Measurements from ENCODE around the gene MTFR1L.

The MTFR1L gene

GRCh38 chr1:25790472-25790871 lies 29.3 kb upstream of the MTFR1L start:
- DNase-seq (ENCODE audit: low spot score) (no peak), FAIRE-seq (no peak)

- FAIRE-seq (no peak), DNase-seq (ENCODE audit: low spot score) (no peak)
Measured at GRCh38 chr1:25792115-25792514, 27.6 kb upstream of the MTFR1L start.

DNA sequence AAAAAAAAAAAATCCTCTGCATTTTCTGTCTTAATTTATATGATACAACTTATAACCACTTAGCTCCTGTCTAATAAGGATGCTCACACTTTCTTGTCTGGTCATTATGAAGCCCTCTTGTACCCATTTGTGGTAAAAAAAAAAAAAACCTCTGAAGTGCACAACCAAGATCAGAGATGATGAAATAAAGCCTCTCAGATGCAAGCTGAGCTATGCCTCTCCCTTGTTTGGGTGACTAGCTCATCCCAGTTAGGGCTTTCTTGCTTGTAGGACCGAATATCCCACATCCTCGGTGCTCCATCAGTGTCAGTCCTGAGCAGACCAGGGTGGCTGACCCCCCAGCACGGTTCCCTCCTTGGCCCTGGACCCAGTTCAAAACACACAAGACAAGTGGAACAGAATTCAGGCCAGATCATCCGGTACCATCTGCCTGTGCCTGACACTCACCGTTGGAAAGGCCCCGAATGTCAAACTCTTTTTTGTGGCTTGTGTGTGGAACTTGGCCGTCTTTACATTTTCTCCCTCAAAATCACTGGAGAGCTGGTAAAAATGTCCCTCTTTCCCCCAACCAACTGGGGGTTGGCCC lies 26.1 kb upstream of the MTFR1L start:
- no peak for FAIRE-seq
- no peak for DNase-seq (ENCODE audit: low spot score)

GRCh38 chr1:25794325-25794724 lies 25.4 kb upstream of the MTFR1L start:
- FAIRE-seq (no peak), DNase-seq (ENCODE audit: low spot score) (no peak)

DNA sequence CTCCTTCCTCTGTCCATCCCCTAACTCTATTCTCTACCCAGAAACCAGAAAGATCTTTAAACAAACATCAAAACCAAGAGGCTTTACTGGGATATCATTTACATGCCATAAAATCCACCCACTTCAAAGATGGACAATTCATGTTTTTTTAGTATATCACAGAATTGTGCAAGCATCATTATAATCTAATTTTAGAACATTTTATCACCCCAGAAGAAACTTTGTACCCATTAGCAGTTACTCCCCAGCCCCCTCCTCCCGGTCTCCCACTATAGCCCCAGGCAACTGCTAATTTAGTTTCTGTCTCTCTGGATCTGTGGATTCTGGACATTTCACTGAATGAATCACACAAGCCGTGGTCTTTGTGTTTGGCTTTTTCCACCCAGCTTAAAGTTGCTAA lies 24.5 kb upstream of the MTFR1L start:
- DNase-seq (ENCODE audit: low spot score): no peak
- FAIRE-seq: no peak

- FAIRE-seq: no peak
- no peak for DNase-seq (ENCODE audit: low spot score)
Measured at GRCh38 chr1:25795946-25796810, 23.6 kb upstream of the MTFR1L start.

DNA sequence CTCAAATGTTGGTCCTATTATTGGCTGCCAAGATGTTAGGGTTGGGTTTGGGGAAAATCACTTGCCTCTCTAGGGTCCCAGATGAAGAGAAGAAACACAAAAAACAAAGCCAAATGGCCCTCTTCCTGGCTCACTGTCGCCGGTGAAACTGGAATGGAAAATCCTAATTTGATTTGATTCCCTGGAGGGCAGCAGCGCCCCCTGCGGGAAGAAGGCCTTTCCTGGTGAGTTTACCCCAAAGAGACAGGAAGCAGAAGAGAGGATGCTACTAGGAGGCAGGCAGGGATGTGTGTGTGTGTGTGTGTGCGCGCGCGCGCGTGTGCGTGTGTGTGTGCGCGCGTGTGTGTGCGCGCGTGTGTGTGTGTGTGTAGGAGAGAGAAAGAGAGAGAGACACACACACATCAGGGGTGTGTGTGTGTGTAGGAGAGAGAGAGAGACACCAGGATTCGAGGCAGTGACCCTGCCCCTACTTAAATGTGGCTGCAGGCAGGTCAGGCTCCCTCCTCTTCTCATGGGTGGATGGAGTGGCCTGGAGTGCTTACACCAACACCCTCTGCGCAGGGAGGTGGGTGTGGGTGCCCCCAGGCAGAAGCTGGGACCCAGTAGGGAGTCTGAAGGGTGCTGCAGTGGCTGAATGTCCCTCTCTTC lies 22.8 kb upstream of the MTFR1L start:
- FAIRE-seq (no peak), DNase-seq (ENCODE audit: low spot score) (peak; percentile 45)

DNA sequence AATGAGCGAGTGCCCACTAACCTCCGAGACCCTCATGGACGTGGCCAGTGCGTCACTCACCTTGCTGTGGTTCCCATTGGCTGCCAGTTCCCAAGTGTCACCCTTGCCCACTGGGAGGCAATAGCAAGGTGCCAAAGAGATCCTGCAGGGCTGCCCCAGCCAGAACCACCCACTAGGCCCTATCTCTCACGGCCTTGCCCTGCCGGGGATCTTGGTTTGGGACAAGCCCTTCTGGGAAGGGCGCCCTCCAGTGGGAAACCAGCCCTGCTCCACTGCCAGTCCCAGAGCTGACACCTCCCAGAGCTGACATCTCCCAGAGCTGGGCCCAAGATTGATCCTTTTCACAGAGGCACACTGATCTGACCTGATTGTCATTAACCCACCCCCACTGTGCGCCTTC lies 21.8 kb upstream of the MTFR1L start:
- DNase-seq (ENCODE audit: low spot score) (no peak), FAIRE-seq (no peak)

GRCh38 chr1:25798666-25799351 lies 20.9 kb upstream of the MTFR1L start:
- FAIRE-seq: no peak
- DNase-seq (ENCODE audit: low spot score): no peak

DNA sequence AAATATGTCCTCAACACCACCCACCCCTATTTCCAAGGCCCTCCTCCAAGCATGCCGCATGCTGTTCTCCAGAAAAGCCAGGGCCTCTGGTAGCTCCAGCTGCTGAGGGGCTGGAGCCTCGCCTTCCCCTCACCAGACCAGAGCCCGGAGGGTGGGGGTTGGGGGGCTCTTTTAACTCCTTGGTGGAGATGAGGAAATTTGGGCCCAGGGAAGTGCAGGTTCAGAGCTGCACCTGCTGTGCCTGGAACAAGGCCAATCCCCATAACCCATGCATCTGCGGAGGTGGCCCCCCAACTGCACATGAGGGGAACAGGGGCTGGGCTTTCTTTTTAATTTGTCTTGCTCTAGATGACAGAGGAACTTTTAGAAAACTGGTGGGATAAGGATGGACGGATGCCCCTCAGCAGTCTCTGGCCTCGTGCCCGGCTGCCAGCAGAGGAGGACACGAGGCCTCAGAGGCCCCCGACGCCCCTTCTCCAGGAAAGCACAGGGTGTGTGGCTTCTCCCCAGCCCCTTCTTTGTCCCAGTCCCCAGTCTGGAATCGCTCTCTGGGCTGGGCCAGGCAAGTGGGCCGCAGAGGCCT lies 20.3 kb upstream of the MTFR1L start:
- FAIRE-seq (no peak), DNase-seq (ENCODE audit: low spot score) (no peak)

GRCh38 chr1:25799935-25800702 lies 19.6 kb upstream of the MTFR1L start, which contains the start of gene SELENON:
Gene SELENON, plus strand, starts transcription at chr1:25800193. Its CDS starts 38 bp downstream, at chr1:25800231.
- FAIRE-seq (no peak), DNase-seq (ENCODE audit: low spot score) (no peak)

- FAIRE-seq: no peak
- DNase-seq (ENCODE audit: low spot score): no peak
Measured at GRCh38 chr1:25800703-25801377, 18.9 kb upstream of the MTFR1L start.

- DNase-seq (ENCODE audit: low spot score) (no peak), FAIRE-seq (no peak)
Measured at GRCh38 chr1:25802915-25803314, 16.8 kb upstream of the MTFR1L start.

DNA sequence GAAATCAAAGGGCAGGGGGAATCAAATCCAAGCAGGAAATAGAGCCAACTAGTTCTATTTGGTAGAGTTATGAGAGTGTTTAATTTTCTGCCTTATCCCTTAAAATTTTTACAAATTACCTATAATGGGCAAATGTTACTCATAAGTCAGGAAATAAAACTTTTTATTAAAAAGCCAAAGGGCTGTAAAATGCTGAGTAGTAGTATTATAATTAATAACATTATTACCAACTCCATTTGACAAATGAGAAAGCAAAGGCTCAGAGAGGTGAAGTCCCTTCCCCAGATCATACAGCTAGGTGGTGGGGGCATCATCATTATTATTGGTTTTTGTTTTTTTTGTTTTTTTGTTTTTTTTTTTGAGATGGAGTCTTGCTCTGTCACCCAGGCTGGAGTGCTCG lies 16.4 kb upstream of the MTFR1L start:
- FAIRE-seq (no peak), DNase-seq (ENCODE audit: low spot score) (no peak)

GRCh38 chr1:25804244-25804963 lies 15.3 kb upstream of the MTFR1L start:
- FAIRE-seq: no peak
- DNase-seq (ENCODE audit: low spot score): no peak

DNA sequence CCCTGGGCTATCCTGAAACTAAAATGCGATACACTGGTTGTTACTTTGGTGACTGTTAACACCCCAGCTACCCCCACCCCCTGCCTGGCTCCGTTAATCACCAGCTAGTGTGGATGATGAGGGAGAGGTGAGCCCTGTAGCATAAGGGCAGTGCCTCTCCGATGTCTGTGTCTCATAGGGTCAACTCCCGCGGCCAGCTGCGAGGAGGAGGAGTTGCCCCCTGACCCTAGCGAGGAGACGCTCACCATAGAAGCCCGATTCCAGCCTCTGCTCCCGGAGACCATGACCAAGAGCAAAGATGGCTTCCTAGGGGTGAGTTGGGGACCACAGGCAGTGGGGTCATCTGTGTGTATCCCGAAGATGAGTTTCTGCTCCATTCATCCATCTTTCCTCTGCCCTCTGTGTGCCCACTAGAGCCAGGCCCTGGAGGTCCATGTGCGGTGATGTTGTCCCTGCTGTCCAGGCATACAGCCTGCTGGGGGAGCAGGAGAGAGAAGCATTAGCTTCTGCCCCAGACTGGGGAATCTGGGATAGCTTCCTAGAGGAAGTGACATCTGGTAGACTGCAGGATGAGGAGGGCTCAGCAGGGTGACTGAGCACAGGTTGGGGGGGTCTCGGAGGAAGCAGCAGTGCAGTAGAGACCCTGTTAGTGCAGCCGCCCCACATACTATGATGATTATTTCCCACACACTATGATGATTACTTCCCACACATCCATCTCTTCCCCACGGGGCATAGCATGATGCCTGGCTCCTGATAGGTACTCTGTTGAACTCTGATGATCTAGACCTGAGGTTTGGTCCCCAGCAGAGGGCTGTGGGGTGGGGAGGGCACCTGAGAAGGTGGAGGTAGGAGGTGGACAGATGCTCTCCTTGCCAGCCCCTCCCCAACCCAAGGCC lies 14.5 kb upstream of the MTFR1L start:
- FAIRE-seq (no peak), DNase-seq (ENCODE audit: low spot score) (no peak)

DNA sequence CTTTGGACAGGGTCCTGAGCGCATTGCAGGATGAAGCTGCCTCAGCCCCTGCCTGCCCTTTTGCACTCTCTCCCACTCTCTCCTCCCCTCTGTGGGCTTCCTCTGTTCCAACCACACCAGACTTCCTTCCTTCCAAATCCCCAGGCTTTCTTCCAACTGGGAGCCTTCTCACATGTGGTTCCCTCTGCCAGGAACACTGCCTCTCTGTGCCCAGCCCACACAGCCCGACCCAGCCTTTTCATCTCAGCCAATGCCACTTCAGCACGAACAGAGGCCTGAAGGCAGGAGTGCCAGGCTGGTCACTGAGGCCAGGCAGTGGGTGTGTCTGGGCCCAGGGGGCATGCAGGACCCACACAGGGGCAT lies 13.9 kb upstream of the MTFR1L start:
- DNase-seq (ENCODE audit: low spot score): no peak
- FAIRE-seq: no peak

- no peak for DNase-seq (ENCODE audit: low spot score)
Measured at GRCh38 chr1:25806418-25806817, 13.3 kb upstream of the MTFR1L start.

More at GRCh38 chr1:25806418-25806817, 13.3 kb upstream of the MTFR1L start:
- FAIRE-seq: no peak

Measured in RCC 7860 (cell line).